C4-2B (cell line): ENCODE measurements around the gene ADAMTS16.

Experiments
- H3K27ac ChIP-seq: fragments of 450-650 bp; 2 replicates; pipeline ENCODE4 v1.5.1; 2017
- ZFX ChIP-seq: fragments of 450-650 bp; IDR thresholded peaks from 2 replicates; pipeline ENCODE4 v1.6.1; 2017
- TF ChIP-seq, protein P1 (sequence below): fragments of 450-650 bp; conservative IDR thresholded peaks from 2 replicates; pipeline ENCODE4 v1.5.1; 2017; ENCODE audit warnings: mild to moderate bottlenecking

The ADAMTS16 gene

GRCh38 chr5:5218396-5218795 lies 78.3 kb downstream of the ADAMTS16 start:
- TF ChIP-seq ZFX, result no peak
- TF ChIP-seq, protein P1, sequence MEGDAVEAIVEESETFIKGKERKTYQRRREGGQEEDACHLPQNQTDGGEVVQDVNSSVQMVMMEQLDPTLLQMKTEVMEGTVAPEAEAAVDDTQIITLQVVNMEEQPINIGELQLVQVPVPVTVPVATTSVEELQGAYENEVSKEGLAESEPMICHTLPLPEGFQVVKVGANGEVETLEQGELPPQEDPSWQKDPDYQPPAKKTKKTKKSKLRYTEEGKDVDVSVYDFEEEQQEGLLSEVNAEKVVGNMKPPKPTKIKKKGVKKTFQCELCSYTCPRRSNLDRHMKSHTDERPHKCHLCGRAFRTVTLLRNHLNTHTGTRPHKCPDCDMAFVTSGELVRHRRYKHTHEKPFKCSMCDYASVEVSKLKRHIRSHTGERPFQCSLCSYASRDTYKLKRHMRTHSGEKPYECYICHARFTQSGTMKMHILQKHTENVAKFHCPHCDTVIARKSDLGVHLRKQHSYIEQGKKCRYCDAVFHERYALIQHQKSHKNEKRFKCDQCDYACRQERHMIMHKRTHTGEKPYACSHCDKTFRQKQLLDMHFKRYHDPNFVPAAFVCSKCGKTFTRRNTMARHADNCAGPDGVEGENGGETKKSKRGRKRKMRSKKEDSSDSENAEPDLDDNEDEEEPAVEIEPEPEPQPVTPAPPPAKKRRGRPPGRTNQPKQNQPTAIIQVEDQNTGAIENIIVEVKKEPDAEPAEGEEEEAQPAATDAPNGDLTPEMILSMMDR, result no peak

GRCh38 chr5:5219541-5219940 lies 79.4 kb downstream of the ADAMTS16 start:
- no peak for TF ChIP-seq ZFX
- H3K27ac ChIP-seq, result no peak overlapping the region

More at GRCh38 chr5:5218396-5218795, 78.3 kb downstream of the ADAMTS16 start:
- H3K27ac ChIP-seq, result no peak overlapping the region

DNA sequence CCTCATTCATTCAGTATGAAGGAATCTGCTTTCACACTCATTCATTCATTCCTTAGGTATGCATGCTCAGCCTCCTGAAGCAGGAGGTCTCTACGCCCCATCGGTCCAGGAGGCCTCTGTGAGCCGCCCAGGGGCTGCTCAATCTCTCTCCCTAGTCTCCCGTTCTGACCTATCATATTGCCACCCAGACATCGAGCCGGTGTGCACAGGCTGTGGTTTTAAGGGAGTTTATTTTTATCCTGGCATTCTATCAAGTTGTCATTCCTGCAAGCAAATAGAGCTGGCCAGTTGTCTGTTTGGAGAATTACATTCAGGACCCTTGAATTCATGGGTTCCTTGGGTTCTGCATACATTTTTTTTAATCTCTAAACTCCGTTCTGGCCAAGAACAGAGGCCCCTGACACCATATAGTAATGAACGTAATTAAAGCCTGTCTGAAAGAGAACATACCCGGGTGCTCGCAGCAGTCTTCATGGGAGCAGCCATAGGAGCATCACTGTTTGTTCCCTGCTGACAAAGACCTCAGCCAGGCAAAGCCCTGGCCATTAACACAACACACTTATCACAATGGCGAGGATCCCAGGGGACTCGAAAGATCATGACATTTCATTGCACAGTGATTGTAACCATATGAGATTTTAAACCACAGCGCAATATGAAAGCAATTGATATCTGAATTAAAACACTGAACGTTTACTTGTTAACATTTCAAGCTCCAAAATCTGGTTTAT lies 80.9 kb downstream of the ADAMTS16 start:
- no peak overlapping the region for H3K27ac ChIP-seq
- no peak for TF ChIP-seq ZFX
- TF ChIP-seq, protein P1, result no peak

DNA sequence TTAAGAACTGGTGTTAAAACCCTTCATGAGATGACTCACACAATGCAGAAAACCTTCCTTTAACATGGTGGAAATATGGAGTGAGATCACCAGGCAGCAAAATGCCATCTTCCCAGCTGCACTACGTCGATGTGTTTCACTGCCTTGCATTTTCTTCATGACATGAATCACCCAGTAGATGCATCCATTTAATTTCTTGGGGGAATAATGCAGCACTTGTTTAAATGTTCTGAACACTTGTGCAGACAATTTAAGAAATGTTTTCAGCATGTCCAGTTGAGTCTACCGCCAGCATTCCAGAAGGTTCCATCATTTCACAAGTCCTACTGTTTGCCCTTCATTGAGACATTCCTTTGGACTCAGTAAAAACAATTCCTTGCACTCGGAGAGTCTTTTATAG lies 81.6 kb downstream of the ADAMTS16 start:
- TF ChIP-seq, protein P1, result no peak
- no peak for TF ChIP-seq ZFX

GRCh38 chr5:5231576-5231975 lies 91.4 kb downstream of the ADAMTS16 start:
- H3K27ac ChIP-seq, result no peak overlapping the region
- no peak for TF ChIP-seq ZFX
- TF ChIP-seq, protein P1, result no peak

More for the DNA sequence above, 81.6 kb downstream of the ADAMTS16 start:
- no peak overlapping the region for H3K27ac ChIP-seq

GRCh38 chr5:5234912-5235311 lies 94.8 kb downstream of the ADAMTS16 start:
- no peak overlapping the region for H3K27ac ChIP-seq
- no peak for TF ChIP-seq ZFX
- TF ChIP-seq, protein P1, result no peak

DNA sequence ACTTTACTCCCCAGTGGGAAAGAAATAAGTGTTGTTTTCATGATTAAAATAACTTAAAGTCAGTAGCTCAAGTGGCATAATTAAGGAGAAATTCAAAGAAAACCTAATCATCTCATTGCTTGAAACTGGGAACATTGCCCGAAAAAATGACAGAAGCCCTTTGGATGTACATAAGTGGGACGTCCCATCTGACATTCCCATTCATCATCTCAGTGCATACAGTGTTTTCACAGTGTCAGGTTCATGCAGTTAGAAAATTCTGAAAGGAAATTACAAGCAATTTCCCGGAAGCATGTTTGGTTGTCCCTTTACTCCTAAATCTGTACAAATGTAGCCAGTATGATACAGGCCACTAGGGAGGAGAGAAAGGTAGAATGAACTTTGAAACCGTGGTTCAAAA lies 95.6 kb downstream of the ADAMTS16 start:
- TF ChIP-seq ZFX, result no peak
- TF ChIP-seq, protein P1, result no peak
- no peak overlapping the region for H3K27ac ChIP-seq

DNA sequence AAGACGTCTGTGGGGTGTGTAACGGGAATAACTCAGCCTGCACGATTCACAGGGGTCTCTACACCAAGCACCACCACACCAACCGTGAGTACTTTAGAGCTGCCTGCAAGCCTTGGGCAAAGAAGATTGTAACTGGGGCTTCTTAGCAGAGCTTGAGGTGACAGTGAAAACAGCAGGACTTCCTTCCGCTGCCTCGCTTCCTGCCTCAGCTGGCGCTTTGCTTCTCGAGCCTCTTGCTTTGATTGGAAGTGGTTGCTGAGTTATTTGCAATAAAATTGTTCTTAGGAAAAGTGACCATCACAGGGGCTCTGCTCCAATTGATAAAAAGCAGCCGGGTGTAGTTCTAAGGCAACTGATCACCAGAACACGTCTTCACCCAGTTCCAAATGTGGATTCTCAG lies 99.1 kb downstream of the ADAMTS16 start:
- TF ChIP-seq ZFX, result no peak
- TF ChIP-seq, protein P1, result no peak
- no peak overlapping the region for H3K27ac ChIP-seq
